C4-2B (cell line): ENCODE results near the gene NOL12.
A peak's percentile ranks its signal among the peaks of the same experiment; 100 is the strongest.

ENCODE experiments used
- ZFX ChIP-seq: fragments of 450-650 bp; IDR thresholded peaks from 2 replicates; pipeline ENCODE4 v1.6.1; 2017
- TF ChIP-seq, protein P1 (sequence below): fragments of 450-650 bp; conservative IDR thresholded peaks from 2 replicates; pipeline ENCODE4 v1.5.1; 2017; ENCODE audit warnings: mild to moderate bottlenecking

DNA sequence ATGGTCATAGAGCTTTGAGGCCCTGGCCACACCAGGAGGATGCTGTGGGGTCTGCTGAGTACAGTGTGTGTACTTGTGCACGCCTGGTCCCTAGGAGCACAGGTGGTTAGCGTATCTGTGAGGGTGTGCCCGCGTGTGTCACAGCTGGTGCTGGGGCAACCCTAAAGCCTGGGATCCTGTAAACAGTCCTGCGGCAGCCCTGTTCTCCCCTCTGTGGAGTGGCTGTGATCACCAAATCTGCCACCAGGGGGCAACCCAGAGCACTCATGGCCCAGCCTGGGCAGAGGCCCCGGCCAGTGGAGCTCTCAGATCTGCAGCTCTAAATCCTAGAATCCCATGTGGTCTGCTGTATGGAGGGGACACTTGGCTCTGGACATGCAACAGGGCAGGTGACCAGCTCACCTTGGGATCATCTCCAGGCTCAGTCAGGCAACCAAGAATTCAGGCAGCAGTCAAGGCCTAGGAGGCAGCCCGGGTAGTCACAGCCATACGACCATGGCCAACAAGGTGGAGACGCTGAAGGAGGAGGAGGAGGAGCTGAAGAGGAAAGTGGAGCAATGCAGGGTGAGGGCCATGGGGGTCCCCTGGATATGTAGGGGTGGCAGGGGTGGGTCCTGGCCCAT lies 42.8 kb upstream of the NOL12 start:
- TF ChIP-seq, protein P1, sequence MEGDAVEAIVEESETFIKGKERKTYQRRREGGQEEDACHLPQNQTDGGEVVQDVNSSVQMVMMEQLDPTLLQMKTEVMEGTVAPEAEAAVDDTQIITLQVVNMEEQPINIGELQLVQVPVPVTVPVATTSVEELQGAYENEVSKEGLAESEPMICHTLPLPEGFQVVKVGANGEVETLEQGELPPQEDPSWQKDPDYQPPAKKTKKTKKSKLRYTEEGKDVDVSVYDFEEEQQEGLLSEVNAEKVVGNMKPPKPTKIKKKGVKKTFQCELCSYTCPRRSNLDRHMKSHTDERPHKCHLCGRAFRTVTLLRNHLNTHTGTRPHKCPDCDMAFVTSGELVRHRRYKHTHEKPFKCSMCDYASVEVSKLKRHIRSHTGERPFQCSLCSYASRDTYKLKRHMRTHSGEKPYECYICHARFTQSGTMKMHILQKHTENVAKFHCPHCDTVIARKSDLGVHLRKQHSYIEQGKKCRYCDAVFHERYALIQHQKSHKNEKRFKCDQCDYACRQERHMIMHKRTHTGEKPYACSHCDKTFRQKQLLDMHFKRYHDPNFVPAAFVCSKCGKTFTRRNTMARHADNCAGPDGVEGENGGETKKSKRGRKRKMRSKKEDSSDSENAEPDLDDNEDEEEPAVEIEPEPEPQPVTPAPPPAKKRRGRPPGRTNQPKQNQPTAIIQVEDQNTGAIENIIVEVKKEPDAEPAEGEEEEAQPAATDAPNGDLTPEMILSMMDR = peak; percentile 96
- no peak for TF ChIP-seq ZFX
